ENCODE results near the gene MYH13. TPM values are rescaled to one million over a fixed set of nuclear protein-coding genes. Genes with fewer than 3 reads are reported as not detected.

Gene MYH13
- total and polyA plus RNA-seq, 2 experiments from 2014 or later = 0.03 TPM; not detected in 1

DNA sequence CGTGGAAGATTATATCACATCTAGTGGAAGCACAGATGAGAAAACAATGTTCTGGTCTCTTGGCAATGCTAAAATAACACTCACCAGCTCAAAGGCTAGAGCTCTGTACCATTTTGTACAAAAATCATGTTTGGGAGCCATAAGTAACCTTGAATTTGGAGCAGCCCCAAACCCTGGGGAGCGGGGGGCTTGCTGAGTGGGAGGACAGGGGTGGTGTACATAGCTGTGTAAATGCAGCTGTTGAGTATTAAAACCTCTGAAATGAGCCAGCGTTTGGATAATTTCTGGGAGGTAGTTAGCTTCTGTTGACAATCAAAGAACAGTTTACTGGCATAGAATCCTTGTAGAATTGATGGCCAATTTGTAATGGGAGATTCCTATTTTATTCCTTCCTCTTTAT lies 44.6 kb upstream of the MYH13 start:
- Histone ChIP-seq H3K4me1 (ENCODE audit: insufficient read depth) (no peaks in the 10 kb centered on the region), H3K4me3 (no peak overlapping the region), H3K79me2 (ENCODE audit: insufficient read depth) (no peaks in the 10 kb centered on the region), H3K9me2 (ENCODE audit: insufficient read depth) (no peaks in the 10 kb centered on the region), H3F3A (ENCODE audit: insufficient read depth) (no peaks in the 10 kb centered on the region), H2AFZ (no peak overlapping the region), H3K27ac (no peak overlapping the region), H3K36me3 (ENCODE audit: low read depth) (no peaks in the 10 kb centered on the region), H3K4me2 (ENCODE audit: unreplicated experiment) (no peak overlapping the region), H3K27me3 (replicated peaks; ENCODE audit: insufficient read depth) (0 out of 2 replicates have a peak, but pooled peaks cover 6% of the 10 kb centered on the region), H4K20me1 (ENCODE audit: insufficient read depth) (no peaks in the 10 kb centered on the region), H3K9me3 (ENCODE audit: low read depth) (no peaks in the 10 kb centered on the region), H3K9ac (no peak overlapping the region)
- in situ Hi-C loops (cut with MboI) = no loop called here
- WGBS, 2 experiments (ENCODE audit: low coverage in 1 of 2, low lambda C conversion rate in 2 of 2, missing lambda C conversion rate in 2 of 2) = 6 to 8% methylated on average over 3 of the region's 3 CpGs
- no peak for TF ChIP-seq EZH2 (IDR thresholded peaks at IDR 0.05; ENCODE audit: insufficient read depth, poor library complexity, severe bottlenecking)
- TF ChIP-seq EZH2phosphoT487 (IDR thresholded peaks at IDR 0.05; ENCODE audit: insufficient read depth, low read depth) = no peak
- no peak for DNase-seq

DNA sequence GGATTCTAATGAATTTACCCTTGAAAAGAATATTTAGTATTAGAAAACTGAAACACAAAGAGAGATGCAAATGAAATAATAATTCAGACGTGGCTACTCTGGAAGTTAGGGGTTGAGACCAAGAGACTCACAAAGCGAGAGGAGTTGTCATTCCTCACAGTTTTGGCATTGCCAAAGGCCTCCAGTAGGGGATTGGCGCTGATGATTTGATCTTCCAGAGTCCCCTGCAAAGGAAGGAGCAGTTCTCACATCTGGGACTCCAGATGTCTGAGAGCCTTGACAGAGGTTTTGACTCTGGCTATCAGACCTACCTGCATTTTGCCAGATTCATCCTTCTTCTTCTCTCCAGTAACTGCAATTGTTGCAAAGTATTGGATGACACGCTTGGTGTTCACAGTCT lies 42.4 kb upstream of the MYH13 start:
- no peak overlapping the region for H3K4me3 ChIP-seq
- no peak for DNase-seq
- 0 out of 2 replicates have a peak, but pooled peaks cover 6% of the 10 kb centered on the region for H3K27me3 ChIP-seq (replicated peaks; ENCODE audit: insufficient read depth)
- H3K4me1 ChIP-seq (ENCODE audit: insufficient read depth) = no peaks in the 10 kb centered on the region
- in situ Hi-C loops (cut with MboI) = no loop called here
- H3K4me2 ChIP-seq (ENCODE audit: unreplicated experiment) = no peak overlapping the region
- H4K20me1 ChIP-seq (ENCODE audit: insufficient read depth) = no peaks in the 10 kb centered on the region
- no peaks in the 10 kb centered on the region for H3K79me2 ChIP-seq (ENCODE audit: insufficient read depth)
- H3K36me3 ChIP-seq (ENCODE audit: low read depth) = no peaks in the 10 kb centered on the region
- no peak overlapping the region for H3K27ac ChIP-seq
- H3K9ac ChIP-seq = no peak overlapping the region
- H3K9me2 ChIP-seq (ENCODE audit: insufficient read depth) = no peaks in the 10 kb centered on the region
- no peak for TF ChIP-seq EZH2 (IDR thresholded peaks at IDR 0.05; ENCODE audit: insufficient read depth, poor library complexity, severe bottlenecking)
- TF ChIP-seq EZH2phosphoT487 (IDR thresholded peaks at IDR 0.05; ENCODE audit: insufficient read depth, low read depth) = no peak
- H3F3A ChIP-seq (ENCODE audit: insufficient read depth) = no peaks in the 10 kb centered on the region
- no peak overlapping the region for H2AFZ ChIP-seq
- WGBS, 2 experiments (ENCODE audit: low coverage in 1 of 2, low lambda C conversion rate in 2 of 2, missing lambda C conversion rate in 2 of 2) = 43 to 50% methylated on average over 4 of the region's 4 CpGs
- H3K9me3 ChIP-seq (ENCODE audit: low read depth) = no peaks in the 10 kb centered on the region

GRCh38 chr17:10403589-10403988 lies 30.8 kb upstream of the MYH13 start:
- H3F3A ChIP-seq (ENCODE audit: insufficient read depth) = no peaks in the 10 kb centered on the region
- TF ChIP-seq EZH2 (IDR thresholded peaks at IDR 0.05; ENCODE audit: insufficient read depth, poor library complexity, severe bottlenecking) (no peak), EZH2phosphoT487 (IDR thresholded peaks at IDR 0.05; ENCODE audit: insufficient read depth, low read depth) (no peak)
- no peaks in the 10 kb centered on the region for H3K4me1 ChIP-seq (ENCODE audit: insufficient read depth)
- H3K79me2 ChIP-seq (ENCODE audit: insufficient read depth) = no peaks in the 10 kb centered on the region
- in situ Hi-C loops (cut with MboI) = no loop called here
- H3K9me2 ChIP-seq (ENCODE audit: insufficient read depth) = no peaks in the 10 kb centered on the region
- no peaks in the 10 kb centered on the region for H4K20me1 ChIP-seq (ENCODE audit: insufficient read depth)
- H3K4me3 ChIP-seq = no peak overlapping the region
- no peak for DNase-seq
- no peak overlapping the region for H3K9ac ChIP-seq
- no peak overlapping the region for H3K4me2 ChIP-seq (ENCODE audit: unreplicated experiment)
- no peaks in the 10 kb centered on the region; the same call in 1 of the 2 replicates for H3K27me3 ChIP-seq (replicated peaks; ENCODE audit: insufficient read depth)
- H3K36me3 ChIP-seq (ENCODE audit: low read depth) = no peaks in the 10 kb centered on the region
- H3K9me3 ChIP-seq (ENCODE audit: low read depth) = no peaks in the 10 kb centered on the region
- no peak overlapping the region for H2AFZ ChIP-seq
- H3K27ac ChIP-seq = no peak overlapping the region

DNA sequence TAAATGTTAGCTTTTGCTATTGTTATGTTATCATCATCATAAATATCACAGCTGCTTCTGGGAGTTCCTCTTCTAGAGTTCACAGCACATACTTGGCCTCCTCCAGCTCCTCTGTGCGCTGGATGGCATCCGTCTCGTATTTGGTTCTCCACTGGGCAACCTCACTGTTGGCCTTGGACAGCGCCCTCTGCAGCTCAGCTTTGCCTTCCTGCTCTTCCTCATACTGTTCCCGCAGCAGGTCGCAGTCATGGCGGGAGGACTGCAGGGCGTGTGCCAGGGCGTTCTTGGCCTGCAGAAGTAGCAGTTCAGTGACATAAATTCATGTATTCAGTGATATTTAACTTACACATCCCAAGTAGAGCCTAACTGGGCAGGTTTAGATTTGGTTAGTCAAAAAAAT lies 25.5 kb upstream of the MYH13 start:
- WGBS, 2 experiments (ENCODE audit: low coverage in 1 of 2, low lambda C conversion rate in 2 of 2, missing lambda C conversion rate in 2 of 2) = 44% methylated on average over 9 of the region's 9 CpGs
- Histone ChIP-seq H3F3A (ENCODE audit: insufficient read depth) (no peaks in the 10 kb centered on the region), H3K4me1 (ENCODE audit: insufficient read depth) (no peaks in the 10 kb centered on the region), H2AFZ (no peak overlapping the region), H3K27ac (no peak overlapping the region), H3K27me3 (replicated peaks; ENCODE audit: insufficient read depth) (peaks cover 3% of the 10 kb centered on the region; the same call in 1 of the 2 replicates), H3K4me2 (ENCODE audit: unreplicated experiment) (no peak overlapping the region), H3K36me3 (ENCODE audit: low read depth) (no peaks in the 10 kb centered on the region), H3K9me2 (ENCODE audit: insufficient read depth) (no peaks in the 10 kb centered on the region), H4K20me1 (ENCODE audit: insufficient read depth) (no peaks in the 10 kb centered on the region), H3K4me3 (no peak overlapping the region), H3K9ac (no peak overlapping the region), H3K9me3 (ENCODE audit: low read depth) (no peaks in the 10 kb centered on the region), H3K79me2 (ENCODE audit: insufficient read depth) (no peaks in the 10 kb centered on the region)
- TF ChIP-seq EZH2phosphoT487 (IDR thresholded peaks at IDR 0.05; ENCODE audit: insufficient read depth, low read depth) (no peak), EZH2 (IDR thresholded peaks at IDR 0.05; ENCODE audit: insufficient read depth, poor library complexity, severe bottlenecking) (no peak)
- DNase-seq = no peak
- in situ Hi-C loops (cut with MboI) = no loop called here
